ENCODE data around the gene DSTYK. TPM values are rescaled to one million over a fixed set of nuclear protein-coding genes. Genes with fewer than 3 reads are reported as not detected.

Gene DSTYK
- total RNA-seq, 2 experiments from 2014 or later: 9.7 to 10.4 TPM

Other genes with a start within 250 kb of the DSTYK start
- not detected for gene CNTN2, start 168.5 kb downstream of the DSTYK start, total RNA-seq
- 1 to 10 TPM; 2.3 to 2.8 TPM for gene TMEM81, start 127.2 kb downstream of the DSTYK start, total RNA-seq
- 10 to 100 TPM; 20.3 to 22.0 TPM for gene RBBP5, start 89.7 kb downstream of the DSTYK start, total RNA-seq
- 1 to 10 TPM; 2.6 to 2.7 TPM for gene TMCC2, start 16.2 kb upstream of the DSTYK start, total RNA-seq
- 1 to 10 TPM; 1.6 TPM for gene NUAK2, start 110.0 kb upstream of the DSTYK start, total RNA-seq
- gene KLHDC8A, start 145.2 kb upstream of the DSTYK start, total RNA-seq: not detected
- gene LEMD1, start 210.4 kb upstream of the DSTYK start, total RNA-seq: under 1 TPM in 1 of 2 experiments, not detected in 1; 0.78 TPM
- gene BLACAT1, start 244.3 kb upstream of the DSTYK start, total RNA-seq: under 1 TPM; 0.16 TPM